Measurements from ENCODE around the gene TNRC6A.
A peak's percentile ranks its signal among the peaks of the same experiment; 100 is the strongest.

Gene TNRC6A
- total RNA-seq: 121 to 146 (median 125) reads per million in 3 donors

DNA sequence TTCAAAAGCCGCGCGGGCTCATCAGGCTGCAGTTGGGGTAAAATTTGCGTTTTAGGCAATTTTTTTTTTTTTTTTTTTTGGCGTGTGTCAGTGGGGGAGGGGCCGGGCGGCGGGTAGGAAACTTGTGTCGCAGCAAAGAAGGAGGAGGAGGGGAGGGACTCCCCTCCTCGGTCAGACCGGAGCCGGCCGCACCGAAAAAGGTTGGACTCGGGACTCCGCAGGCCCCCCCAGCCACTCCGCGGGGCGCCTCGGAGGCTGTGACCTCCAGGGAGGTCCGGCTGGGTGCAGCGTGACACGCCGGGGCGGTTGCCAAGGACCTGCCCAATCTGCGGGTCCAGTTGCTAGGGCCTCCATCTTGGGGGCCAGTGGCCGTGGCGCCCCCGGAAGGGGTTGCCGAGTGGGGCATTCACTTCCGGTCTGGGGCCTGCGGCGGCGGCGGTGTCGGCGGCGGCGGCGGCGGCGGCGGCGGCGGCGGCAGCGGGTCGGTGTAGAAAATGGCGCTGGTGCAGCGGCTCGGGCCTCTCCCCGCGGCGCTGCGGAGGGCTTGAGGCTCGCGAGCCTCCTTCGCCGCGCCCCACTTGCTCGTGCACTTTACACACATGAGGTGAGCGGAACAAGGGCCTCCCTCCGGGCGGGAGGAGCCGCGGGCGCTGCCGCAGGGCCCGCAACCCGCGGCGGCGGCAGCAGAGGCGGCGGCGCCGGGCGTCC lies at the start of gene TNRC6A:
TSS of gene TNRC6A (plus strand) at position 409 of the 708 bp plus-strand sequence. CDS start at position 600, 191 bp downstream.
- Histone ChIP-seq H3K9me3 (ENCODE audit: control insufficient read depth, low read length) (no peaks in the 10 kb centered on the region), H3K4me1 (ENCODE audit: control insufficient read depth, insufficient read depth, low read length, poor library complexity, severe bottlenecking) (peaks cover 5% of the 10 kb centered on the region), H3K27ac (ENCODE audit: insufficient read depth, low read length, poor library complexity, severe bottlenecking) (peak within 1 kb of the TSS; percentile 97), H3K4me3 (ENCODE audit: insufficient read depth, low read depth, low read length, poor library complexity, severe bottlenecking) (peak within 1 kb of the TSS; percentile 95), H3K36me3 (ENCODE audit: control insufficient read depth, insufficient read depth, low read length) (peaks cover 4% of the 10 kb centered on the region), H3K27me3 (replicated peaks; ENCODE audit: control insufficient read depth, insufficient read depth, low read length, poor library complexity, severe bottlenecking) (no peaks in the 10 kb centered on the region)
- DNase-seq: peak; percentile 67 to 75 (median 67)

GRCh38 chr16:24681793-24682192 lies 47.7 kb upstream of the TNRC6A start:
- no peaks in the 10 kb centered on the region for H3K36me3 ChIP-seq (ENCODE audit: control insufficient read depth, insufficient read depth, low read length)
- DNase-seq: no peak

DNA sequence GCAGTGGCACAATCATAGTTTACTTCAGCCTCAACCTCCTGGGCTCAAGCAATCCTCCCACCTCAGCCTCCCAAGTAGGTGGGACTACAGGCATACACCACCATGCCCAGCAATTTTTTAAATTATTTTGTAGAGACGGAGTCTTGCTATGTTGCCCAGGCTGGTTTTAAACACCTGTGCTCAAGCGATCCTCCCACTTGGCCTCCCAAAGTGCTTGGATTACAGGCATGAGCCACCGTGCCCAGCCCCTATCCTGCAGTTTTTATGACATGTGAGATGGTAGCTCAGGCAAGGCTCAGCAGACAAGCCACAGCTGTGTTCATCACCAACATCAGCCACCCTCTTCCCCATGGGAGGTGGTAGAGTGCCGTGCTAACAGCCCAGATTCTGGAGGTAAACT lies 46.2 kb upstream of the TNRC6A start:
- no peaks in the 10 kb centered on the region for H3K36me3 ChIP-seq (ENCODE audit: control insufficient read depth, insufficient read depth, low read length)
- H3K4me3 ChIP-seq (ENCODE audit: insufficient read depth, low read depth, low read length, poor library complexity, severe bottlenecking): no peak overlapping the region
- H3K27ac ChIP-seq (ENCODE audit: insufficient read depth, low read length, poor library complexity, severe bottlenecking): no peak overlapping the region
- H3K27me3 ChIP-seq (replicated peaks; ENCODE audit: control insufficient read depth, insufficient read depth, low read length, poor library complexity, severe bottlenecking): peaks cover 3% of the 10 kb centered on the region
- no peaks in the 10 kb centered on the region for H3K9me3 ChIP-seq (ENCODE audit: control insufficient read depth, low read length)
- DNase-seq: no peak
- no peaks in the 10 kb centered on the region for H3K4me1 ChIP-seq (ENCODE audit: control insufficient read depth, insufficient read depth, low read length, poor library complexity, severe bottlenecking)

More at GRCh38 chr16:24681793-24682192, 47.7 kb upstream of the TNRC6A start:
- H3K4me1 ChIP-seq (ENCODE audit: control insufficient read depth, insufficient read depth, low read length, poor library complexity, severe bottlenecking): no peaks in the 10 kb centered on the region
- no peak overlapping the region for H3K27ac ChIP-seq (ENCODE audit: insufficient read depth, low read length, poor library complexity, severe bottlenecking)
- no peak overlapping the region for H3K4me3 ChIP-seq (ENCODE audit: insufficient read depth, low read depth, low read length, poor library complexity, severe bottlenecking)
- H3K27me3 ChIP-seq (replicated peaks; ENCODE audit: control insufficient read depth, insufficient read depth, low read length, poor library complexity, severe bottlenecking): peaks cover 4% of the 10 kb centered on the region
- no peaks in the 10 kb centered on the region for H3K9me3 ChIP-seq (ENCODE audit: control insufficient read depth, low read length)

DNA sequence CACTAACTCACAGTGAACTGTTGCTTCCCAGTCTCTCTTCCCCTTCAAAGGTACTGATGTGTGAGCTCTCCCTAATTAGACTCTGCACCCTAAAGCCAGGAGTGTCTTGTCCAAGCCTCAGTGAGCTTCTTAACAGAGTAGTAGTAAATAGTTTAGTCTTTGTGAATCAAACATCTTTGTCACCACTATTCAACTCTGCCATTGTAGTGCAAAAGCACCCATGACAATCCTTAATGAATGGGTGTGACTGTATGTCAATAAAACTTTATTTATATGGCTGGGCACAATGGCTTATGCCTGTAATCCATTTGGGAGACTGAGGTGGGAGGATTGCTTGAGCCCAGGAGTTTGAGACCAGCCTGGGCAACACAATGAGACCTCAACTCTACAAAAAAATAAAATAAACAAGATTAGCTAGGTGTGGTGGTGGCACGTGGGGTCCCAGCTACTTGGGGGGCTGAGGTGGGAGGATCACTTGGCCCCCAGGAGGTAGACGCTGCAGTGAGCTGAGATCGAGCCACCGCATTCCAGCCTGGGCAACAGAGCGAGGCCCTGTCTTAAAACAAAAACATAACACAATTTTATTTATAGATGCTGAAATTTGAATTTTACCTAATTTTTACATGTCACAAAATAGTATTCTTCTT lies 45.5 kb upstream of the TNRC6A start:
- H3K4me1 ChIP-seq (ENCODE audit: control insufficient read depth, insufficient read depth, low read length, poor library complexity, severe bottlenecking): no peaks in the 10 kb centered on the region
- no peaks in the 10 kb centered on the region for H3K27me3 ChIP-seq (replicated peaks; ENCODE audit: control insufficient read depth, insufficient read depth, low read length, poor library complexity, severe bottlenecking)
- no peak for DNase-seq
- H3K4me3 ChIP-seq (ENCODE audit: insufficient read depth, low read depth, low read length, poor library complexity, severe bottlenecking): no peak overlapping the region
- H3K36me3 ChIP-seq (ENCODE audit: control insufficient read depth, insufficient read depth, low read length): no peaks in the 10 kb centered on the region
- no peaks in the 10 kb centered on the region for H3K9me3 ChIP-seq (ENCODE audit: control insufficient read depth, low read length)
- no peak overlapping the region for H3K27ac ChIP-seq (ENCODE audit: insufficient read depth, low read length, poor library complexity, severe bottlenecking)

DNA sequence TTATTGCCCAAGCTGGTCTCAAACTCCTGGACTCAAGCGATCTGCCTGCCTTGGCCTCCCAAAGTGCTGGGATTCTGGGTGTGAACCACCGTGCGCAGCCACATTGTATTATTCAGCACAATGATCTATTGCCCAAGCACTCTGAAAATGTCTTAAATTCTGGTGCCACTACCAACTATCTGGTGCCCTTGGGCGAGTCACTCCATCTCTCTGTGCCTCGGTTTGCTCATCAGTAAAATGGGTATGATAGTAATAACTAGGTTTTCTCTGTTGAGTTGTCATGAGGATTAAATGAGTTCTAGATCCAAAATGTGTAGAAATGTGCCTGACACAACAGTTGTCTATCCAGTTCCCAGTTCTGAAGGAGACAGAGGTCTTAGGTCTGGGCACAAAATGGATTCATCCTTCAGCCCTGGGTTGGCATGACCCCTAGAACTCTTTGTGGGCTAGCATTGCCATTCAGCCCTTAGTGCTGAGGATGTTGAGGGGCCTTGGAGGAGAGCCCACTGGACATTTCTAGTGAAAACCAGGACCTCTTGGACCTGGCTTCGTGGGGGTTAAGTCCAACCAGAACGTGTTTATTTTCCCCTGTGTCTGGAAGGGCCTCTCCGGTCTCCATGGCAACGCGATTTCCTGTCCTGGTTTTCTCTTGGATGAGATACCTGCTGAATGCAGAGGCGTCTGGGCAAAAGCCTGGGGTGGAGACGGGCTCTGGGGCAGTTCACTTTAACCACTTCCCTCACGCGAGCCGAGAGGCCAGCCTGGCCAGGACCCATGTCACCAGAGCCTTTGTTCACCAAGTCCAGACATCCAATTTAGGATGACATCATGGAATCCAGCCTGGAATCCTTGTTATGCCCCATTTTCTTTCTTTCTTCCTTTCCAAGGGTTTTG lies 43.7 kb upstream of the TNRC6A start:
- no peak for DNase-seq
- H3K27ac ChIP-seq (ENCODE audit: insufficient read depth, low read length, poor library complexity, severe bottlenecking): no peak overlapping the region
- no peaks in the 10 kb centered on the region for H3K27me3 ChIP-seq (replicated peaks; ENCODE audit: control insufficient read depth, insufficient read depth, low read length, poor library complexity, severe bottlenecking)

GRCh38 chr16:24686678-24687077 lies 42.8 kb upstream of the TNRC6A start:
- Histone ChIP-seq H3K9me3 (ENCODE audit: control insufficient read depth, low read length) (no peaks in the 10 kb centered on the region), H3K27ac (ENCODE audit: insufficient read depth, low read length, poor library complexity, severe bottlenecking) (no peak overlapping the region), H3K36me3 (ENCODE audit: control insufficient read depth, insufficient read depth, low read length) (no peaks in the 10 kb centered on the region), H3K4me3 (ENCODE audit: insufficient read depth, low read depth, low read length, poor library complexity, severe bottlenecking) (no peak overlapping the region), H3K27me3 (replicated peaks; ENCODE audit: control insufficient read depth, insufficient read depth, low read length, poor library complexity, severe bottlenecking) (no peaks in the 10 kb centered on the region), H3K4me1 (ENCODE audit: control insufficient read depth, insufficient read depth, low read length, poor library complexity, severe bottlenecking) (no peaks in the 10 kb centered on the region)
- no peak for DNase-seq

More for the DNA sequence above, 43.7 kb upstream of the TNRC6A start:
- Histone ChIP-seq H3K4me3 (ENCODE audit: insufficient read depth, low read depth, low read length, poor library complexity, severe bottlenecking) (no peak overlapping the region), H3K9me3 (ENCODE audit: control insufficient read depth, low read length) (no peaks in the 10 kb centered on the region), H3K36me3 (ENCODE audit: control insufficient read depth, insufficient read depth, low read length) (no peaks in the 10 kb centered on the region), H3K4me1 (ENCODE audit: control insufficient read depth, insufficient read depth, low read length, poor library complexity, severe bottlenecking) (no peaks in the 10 kb centered on the region)

GRCh38 chr16:24688359-24688758 lies 41.1 kb upstream of the TNRC6A start:
- no peaks in the 10 kb centered on the region for H3K4me1 ChIP-seq (ENCODE audit: control insufficient read depth, insufficient read depth, low read length, poor library complexity, severe bottlenecking)
- H3K27me3 ChIP-seq (replicated peaks; ENCODE audit: control insufficient read depth, insufficient read depth, low read length, poor library complexity, severe bottlenecking): no peaks in the 10 kb centered on the region
- DNase-seq: no peak
- no peaks in the 10 kb centered on the region for H3K9me3 ChIP-seq (ENCODE audit: control insufficient read depth, low read length)
- H3K36me3 ChIP-seq (ENCODE audit: control insufficient read depth, insufficient read depth, low read length): no peaks in the 10 kb centered on the region
- H3K4me3 ChIP-seq (ENCODE audit: insufficient read depth, low read depth, low read length, poor library complexity, severe bottlenecking): no peak overlapping the region
- no peak overlapping the region for H3K27ac ChIP-seq (ENCODE audit: insufficient read depth, low read length, poor library complexity, severe bottlenecking)

DNA sequence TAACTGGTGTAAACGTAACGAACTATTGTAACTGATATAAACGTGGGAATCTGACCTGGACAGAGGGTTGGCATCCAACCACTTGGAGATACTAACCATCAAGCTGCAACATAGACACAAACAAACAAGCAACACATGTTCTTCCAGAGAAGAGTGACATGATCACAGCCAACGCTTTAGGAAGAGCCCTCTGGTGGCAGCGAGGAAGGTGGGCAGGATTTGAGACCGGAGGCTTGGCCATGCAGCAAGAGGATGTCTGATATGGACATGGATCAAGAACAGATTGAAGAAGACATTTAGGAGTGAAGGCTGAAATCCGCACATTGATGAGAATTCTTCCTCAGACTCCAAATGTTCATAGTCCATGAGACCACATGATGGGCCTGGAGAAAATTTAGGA lies 40.3 kb upstream of the TNRC6A start:
- Histone ChIP-seq H3K27ac (ENCODE audit: insufficient read depth, low read length, poor library complexity, severe bottlenecking) (no peak overlapping the region), H3K9me3 (ENCODE audit: control insufficient read depth, low read length) (no peaks in the 10 kb centered on the region), H3K4me3 (ENCODE audit: insufficient read depth, low read depth, low read length, poor library complexity, severe bottlenecking) (no peak overlapping the region), H3K4me1 (ENCODE audit: control insufficient read depth, insufficient read depth, low read length, poor library complexity, severe bottlenecking) (no peaks in the 10 kb centered on the region), H3K27me3 (replicated peaks; ENCODE audit: control insufficient read depth, insufficient read depth, low read length, poor library complexity, severe bottlenecking) (no peaks in the 10 kb centered on the region), H3K36me3 (ENCODE audit: control insufficient read depth, insufficient read depth, low read length) (no peaks in the 10 kb centered on the region)
- no peak for DNase-seq

GRCh38 chr16:24692854-24693253 lies 36.6 kb upstream of the TNRC6A start:
- no peaks in the 10 kb centered on the region for H3K9me3 ChIP-seq (ENCODE audit: control insufficient read depth, low read length)
- H3K27me3 ChIP-seq (replicated peaks; ENCODE audit: control insufficient read depth, insufficient read depth, low read length, poor library complexity, severe bottlenecking): no peaks in the 10 kb centered on the region
- H3K27ac ChIP-seq (ENCODE audit: insufficient read depth, low read length, poor library complexity, severe bottlenecking): no peak overlapping the region
- no peaks in the 10 kb centered on the region for H3K4me1 ChIP-seq (ENCODE audit: control insufficient read depth, insufficient read depth, low read length, poor library complexity, severe bottlenecking)
- DNase-seq: no peak
- no peaks in the 10 kb centered on the region for H3K36me3 ChIP-seq (ENCODE audit: control insufficient read depth, insufficient read depth, low read length)
- H3K4me3 ChIP-seq (ENCODE audit: insufficient read depth, low read depth, low read length, poor library complexity, severe bottlenecking): no peak overlapping the region
